Peyer's patch (tissue), 4 donors: ENCODE results near the gene TIMM13.

ENCODE experiments used
- CTCF ChIP-seq, 6 experiments: fragments of 450-650 bp in 4 of 6; fragments of 200-600 bp in 2 of 6; sonication (generic) in 1 of 6; IDR thresholded peaks; one replicate each; pipeline ENCODE4 v1.5.1; 2017 to 2019; ENCODE audit warnings: antibody characterized with exemption in 6 of 6, mild to moderate bottlenecking in 3 of 6, moderate library complexity in 1 of 6
- POLR2A ChIP-seq, 2 donors: fragments of 450-650 bp; IDR thresholded peaks; one replicate each; pipeline ENCODE4 v1.5.1; 2017; ENCODE audit warnings: antibody characterized with exemption in 2 of 2, mild to moderate bottlenecking in 2 of 2, moderate library complexity in 2 of 2

GRCh38 chr19:2443785-2444182, 16.4 kb upstream of the TIMM13 start:
- TF ChIP-seq POLR2A (IDR thresholded peaks at IDR 0.05), result no peak
- TF ChIP-seq CTCF (IDR thresholded peaks at IDR 0.05), result no peak
